Naive B cell (primary cell): ENCODE results near the gene PSRC1. TPM values are rescaled to one million over a fixed set of nuclear protein-coding genes. Genes with fewer than 3 reads are reported as not detected.
A peak's percentile ranks its signal among the peaks of the same experiment; 100 is the strongest.

ENCODE experiments used
- ATAC-seq, 2 donors: fragments of 150-1000 bp; cut with Tn5 transposase; 2 replicates each; pipeline ENCODE4 v1.10.0; 2021; ENCODE audit warnings: low read depth in 2 of 2, mild to moderate bottlenecking in 2 of 2, moderate library complexity in 2 of 2
- DNase-seq: peaks from one replicate; pipeline ENCODE4 v3.0.0; 2022
- H3K27ac Mint-ChIP-seq, 6 donors: one replicate each; pipeline ENCODE4 v1.8.0; 2020 to 2022; ENCODE audit warnings: mild to moderate bottlenecking in 6 of 6, mixed read lengths in 6 of 6, moderate library complexity in 5 of 6, inconsistent platforms in 2 of 6
- H3K27me3 Mint-ChIP-seq, 3 donors: one replicate each; pipeline ENCODE4 v1.8.0; 2021 to 2022; ENCODE audit warnings: mixed read lengths in 3 of 3, mild to moderate bottlenecking in 1 of 3
- H3K36me3 Mint-ChIP-seq, 2 donors: one replicate each; pipeline ENCODE4 v1.8.0; 2020 to 2022; ENCODE audit warnings: mixed read lengths in 2 of 2, inconsistent platforms in 1 of 2, mild to moderate bottlenecking in 1 of 2
- H3K4me1 Mint-ChIP-seq, 3 donors: one replicate each; pipeline ENCODE4 v1.8.0; 2020 to 2022; ENCODE audit warnings: mixed read lengths in 3 of 3, inconsistent platforms in 1 of 3, mild to moderate bottlenecking in 1 of 3, moderate library complexity in 1 of 3
- H3K4me3 Mint-ChIP-seq, 8 donors: one replicate each; pipeline ENCODE4 v1.8.0; 2020 to 2022; ENCODE audit warnings: mild to moderate bottlenecking in 8 of 8, mixed read lengths in 8 of 8, moderate library complexity in 8 of 8, inconsistent platforms in 2 of 8
- H3K9me3 Mint-ChIP-seq, 7 donors: one replicate each; pipeline ENCODE4 v1.8.0; 2020 to 2022; ENCODE audit warnings: mixed read lengths in 7 of 7, mild to moderate bottlenecking in 5 of 7, inconsistent platforms in 2 of 7, moderate library complexity in 1 of 7
- polyA plus RNA-seq, 6 donors: library from polyadenylated mRNA; unstranded; fragments of 300-500 nt; fragmentation: Illumina TruSeq; gene quantifications; one replicate each; pipeline ENCODE4 v1.2.3, GENCODE V29; 2021; ENCODE audit warnings: low read depth in 6 of 6

The PSRC1 gene
- polyA plus RNA-seq, 6 donors from 2014 or later: 0.45 TPM; not detected in 5

DNA sequence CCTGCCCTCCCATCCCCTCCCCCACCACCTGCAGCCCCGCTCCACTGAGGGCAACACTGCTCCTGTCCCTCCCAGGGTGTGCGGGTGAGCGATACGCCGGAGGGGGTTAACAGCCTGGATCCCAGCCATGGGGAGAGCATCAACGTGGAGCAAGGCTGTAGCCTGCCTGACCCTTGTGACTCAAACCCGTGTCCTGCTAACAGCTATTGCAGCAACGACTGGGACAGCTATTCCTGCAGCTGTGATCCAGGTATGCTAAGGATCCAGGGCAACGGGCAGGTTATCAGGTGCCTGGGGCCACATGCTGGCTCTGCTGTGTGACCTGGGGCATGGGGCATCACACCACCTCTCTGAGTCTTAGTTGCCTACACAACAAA is 18.6 kb downstream of the PSRC1 start:
- no peak for DNase-seq
- H3K4me3 Mint-ChIP-seq: no peak overlapping the region
- no peaks in the 10 kb centered on the region for H3K36me3 Mint-ChIP-seq
- no peak for ATAC-seq
- H3K4me1 Mint-ChIP-seq: peaks cover 3 to 10% (median 4%) of the 10 kb centered on the region in 3 donors
- peak overlapping the region in 1 of 6 donors; percentile 69 for H3K27ac Mint-ChIP-seq
- H3K27me3 Mint-ChIP-seq: peaks cover 0 to 10% (median 8%) of the 10 kb centered on the region in 3 donors
- H3K9me3 Mint-ChIP-seq: no peaks in the 10 kb centered on the region

GRCh38 chr1:109263597-109264378 is 19.2 kb downstream of the PSRC1 start:
- H3K36me3 Mint-ChIP-seq: no peaks in the 10 kb centered on the region
- ATAC-seq: peak; percentile 89 to 94
- H3K27me3 Mint-ChIP-seq: peaks cover 0 to 10% (median 8%) of the 10 kb centered on the region in 3 donors
- peaks cover 3 to 10% (median 4%) of the 10 kb centered on the region in 3 donors for H3K4me1 Mint-ChIP-seq
- H3K27ac Mint-ChIP-seq: no peak overlapping the region
- H3K4me3 Mint-ChIP-seq: peak overlapping the region in 2 of 8 donors; percentile 39 to 41
- no peaks in the 10 kb centered on the region for H3K9me3 Mint-ChIP-seq
- peak; percentile 64 for DNase-seq

DNA sequence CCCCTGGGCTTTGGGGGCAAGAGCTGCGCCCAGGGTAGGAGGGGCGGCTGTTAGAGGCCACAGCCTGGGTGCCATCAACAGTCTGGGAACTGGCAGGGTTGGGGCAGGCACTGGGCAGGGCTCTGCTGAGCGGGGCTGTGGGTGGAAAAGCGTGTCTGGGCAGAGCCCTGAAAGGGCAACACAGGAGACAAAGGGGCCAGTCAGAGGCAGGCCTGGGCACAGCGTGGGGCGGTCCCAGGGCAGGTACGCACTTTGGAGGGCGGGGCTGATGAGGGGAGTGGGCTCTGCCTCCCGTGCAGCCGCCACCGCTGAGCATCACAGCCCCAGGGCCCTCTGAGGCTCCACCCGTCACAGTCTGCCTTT is 19.7 kb downstream of the PSRC1 start:
- DNase-seq (no peak), ATAC-seq (peak; percentile 24 to 29)
- peak overlapping the region in 1 of 6 donors; percentile 88 for H3K27ac Mint-ChIP-seq
- H3K4me1 Mint-ChIP-seq: peaks cover 3 to 10% (median 4%) of the 10 kb centered on the region in 3 donors
- no peaks in the 10 kb centered on the region for H3K9me3 Mint-ChIP-seq
- peak overlapping the region in 1 of 8 donors; percentile 39 for H3K4me3 Mint-ChIP-seq
- H3K27me3 Mint-ChIP-seq: peaks cover 0 to 10% (median 8%) of the 10 kb centered on the region in 3 donors
- no peaks in the 10 kb centered on the region for H3K36me3 Mint-ChIP-seq

DNA sequence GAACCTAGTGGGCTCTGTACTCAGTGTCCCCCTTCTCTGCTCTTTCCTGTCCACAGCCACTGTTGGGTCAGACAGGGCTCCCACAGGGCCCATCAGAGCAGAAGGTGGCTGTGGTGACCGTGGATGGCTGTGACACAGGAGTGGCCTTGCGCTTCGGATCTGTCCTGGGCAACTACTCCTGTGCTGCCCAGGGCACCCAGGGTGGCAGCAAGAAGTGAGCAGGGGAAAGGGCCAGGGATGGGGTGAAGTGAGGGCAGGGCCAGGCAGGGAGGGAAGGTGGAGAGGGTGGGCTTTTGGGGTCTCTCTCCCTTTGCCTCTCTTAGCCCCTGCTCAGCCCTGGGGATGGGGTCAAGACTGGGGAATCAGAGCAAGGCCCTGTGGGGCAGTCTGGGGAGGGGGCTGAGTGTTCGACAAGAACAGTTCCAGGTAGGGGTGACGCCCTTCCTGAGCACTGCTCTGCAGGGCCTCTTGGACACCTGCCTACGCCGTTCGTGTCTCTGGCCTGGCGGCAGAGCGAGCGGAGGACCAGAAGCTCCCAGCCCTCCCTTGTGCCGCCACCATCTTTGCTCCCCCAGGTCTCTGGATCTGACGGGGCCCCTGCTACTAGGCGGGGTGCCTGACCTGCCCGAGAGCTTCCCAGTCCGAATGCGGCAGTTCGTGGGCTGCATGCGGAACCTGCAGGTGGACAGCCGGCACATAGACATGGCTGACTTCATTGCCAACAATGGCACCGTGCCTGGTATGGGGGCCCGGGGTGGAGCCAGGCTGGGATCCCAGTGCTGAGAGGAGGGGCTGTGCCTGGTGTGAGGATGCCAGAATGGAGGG is 20.5 kb downstream of the PSRC1 start:
- Mint-ChIP-seq H3K4me1 (peaks cover 3 to 10% (median 4%) of the 10 kb centered on the region in 3 donors), H3K9me3 (no peaks in the 10 kb centered on the region), H3K36me3 (no peaks in the 10 kb centered on the region), H3K4me3 (no peak overlapping the region), H3K27ac (no peak overlapping the region), H3K27me3 (peaks cover 0 to 10% (median 8%) of the 10 kb centered on the region in 3 donors)
- ATAC-seq (no peak), DNase-seq (no peak)

GRCh38 chr1:109261578-109261977 is 21.4 kb downstream of the PSRC1 start:
- ATAC-seq (no peak), DNase-seq (no peak)
- H3K4me1 Mint-ChIP-seq: peaks cover 3 to 10% (median 4%) of the 10 kb centered on the region in 3 donors
- no peak overlapping the region for H3K4me3 Mint-ChIP-seq
- H3K36me3 Mint-ChIP-seq: no peaks in the 10 kb centered on the region
- H3K27me3 Mint-ChIP-seq: peaks cover 0 to 10% (median 8%) of the 10 kb centered on the region in 3 donors
- no peaks in the 10 kb centered on the region for H3K9me3 Mint-ChIP-seq
- H3K27ac Mint-ChIP-seq: no peak overlapping the region

DNA sequence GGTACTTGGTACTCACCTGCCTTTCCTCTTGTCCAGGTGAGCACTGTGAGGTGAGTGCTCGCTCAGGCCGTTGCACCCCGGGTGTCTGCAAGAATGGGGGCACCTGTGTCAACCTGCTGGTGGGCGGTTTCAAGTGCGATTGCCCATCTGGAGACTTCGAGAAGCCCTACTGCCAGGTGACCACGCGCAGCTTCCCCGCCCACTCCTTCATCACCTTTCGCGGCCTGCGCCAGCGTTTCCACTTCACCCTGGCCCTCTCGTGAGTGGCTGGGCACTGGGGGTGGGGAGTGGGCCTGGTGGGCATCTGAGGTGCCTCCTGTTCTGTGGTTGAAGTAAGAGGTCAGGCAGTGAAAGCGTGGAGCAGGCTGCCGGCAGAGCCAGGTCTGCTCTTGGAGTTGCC is 21.9 kb downstream of the PSRC1 start:
- H3K27ac Mint-ChIP-seq: peak overlapping the region in 1 of 6 donors; percentile 11
- H3K36me3 Mint-ChIP-seq: no peaks in the 10 kb centered on the region
- peaks cover 3 to 10% (median 4%) of the 10 kb centered on the region in 3 donors for H3K4me1 Mint-ChIP-seq
- no peaks in the 10 kb centered on the region for H3K9me3 Mint-ChIP-seq
- ATAC-seq (no peak), DNase-seq (no peak)
- H3K27me3 Mint-ChIP-seq: peaks cover 0 to 11% (median 10%) of the 10 kb centered on the region in 3 donors
- H3K4me3 Mint-ChIP-seq: no peak overlapping the region

- H3K27ac Mint-ChIP-seq: peak overlapping the region in 2 of 6 donors; percentile 9 to 15
- peaks cover 0 to 22% (median 14%) of the 10 kb centered on the region in 3 donors for H3K27me3 Mint-ChIP-seq
- no peaks in the 10 kb centered on the region for H3K9me3 Mint-ChIP-seq
These were observed 23.0 kb downstream of the PSRC1 start for GRCh38 chr1:109259674-109260557.

GRCh38 chr1:109258481-109259466 is 24.2 kb downstream of the PSRC1 start:
- DNase-seq (no peak), ATAC-seq (no peak)
- Mint-ChIP-seq H3K36me3 (no peaks in the 10 kb centered on the region), H3K4me3 (no peak overlapping the region), H3K4me1 (peaks cover 5 to 9% (median 8%) of the 10 kb centered on the region in 3 donors), H3K27me3 (peaks cover 0 to 21% (median 13%) of the 10 kb centered on the region in 3 donors), H3K27ac (no peak overlapping the region), H3K9me3 (no peaks in the 10 kb centered on the region)

More at GRCh38 chr1:109259674-109260557, 23.0 kb downstream of the PSRC1 start:
- DNase-seq (no peak), ATAC-seq (no peak)
- no peak overlapping the region for H3K4me3 Mint-ChIP-seq
- H3K36me3 Mint-ChIP-seq: no peaks in the 10 kb centered on the region
- H3K4me1 Mint-ChIP-seq: peaks cover 5 to 10% (median 9%) of the 10 kb centered on the region in 3 donors

DNA sequence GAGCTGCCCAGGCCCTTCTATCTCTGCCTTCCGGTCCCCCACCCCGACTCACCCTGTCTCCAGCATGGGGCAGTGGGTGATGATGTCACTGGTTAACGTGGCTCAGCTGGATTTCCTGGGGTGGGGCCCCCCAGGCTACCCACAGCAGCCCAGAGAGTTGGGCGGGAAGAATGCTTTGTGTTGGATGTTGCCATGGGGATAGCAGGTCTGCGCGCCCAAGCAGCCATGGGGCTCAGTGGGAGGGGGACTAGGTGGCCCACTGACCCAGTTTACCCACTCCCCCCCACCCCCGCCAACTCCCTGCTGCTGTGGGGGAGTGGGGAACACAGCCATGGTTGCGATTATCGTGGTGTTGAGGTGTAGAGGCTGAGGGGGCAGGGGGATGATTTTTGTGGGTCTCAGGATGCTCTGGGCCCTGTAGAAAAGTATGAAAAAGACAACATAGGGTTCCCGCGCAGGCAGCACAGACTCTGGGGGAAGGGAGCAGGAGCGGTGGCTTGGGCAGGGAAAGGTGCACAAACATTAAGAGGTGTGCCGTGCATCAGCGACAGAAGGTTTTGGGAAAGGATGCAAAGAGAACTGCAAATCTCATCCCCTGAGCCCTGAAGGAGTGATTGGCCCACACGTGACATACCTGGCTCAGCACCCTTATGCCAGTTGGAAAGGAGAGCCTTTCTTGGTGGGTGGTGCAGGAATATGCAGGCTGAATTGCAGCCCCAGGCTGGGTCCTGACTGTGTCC is 25.1 kb downstream of the PSRC1 start:
- no peak overlapping the region for H3K27ac Mint-ChIP-seq

GRCh38 chr1:109256971-109257681 is 25.8 kb downstream of the PSRC1 start:
- H3K4me1 Mint-ChIP-seq: peaks cover 7 to 12% (median 9%) of the 10 kb centered on the region in 3 donors

More for the DNA sequence above, 25.1 kb downstream of the PSRC1 start:
- DNase-seq (no peak), ATAC-seq (no peak)
- H3K4me3 Mint-ChIP-seq: no peak overlapping the region
- peaks cover 7 to 12% (median 9%) of the 10 kb centered on the region in 3 donors for H3K4me1 Mint-ChIP-seq
- H3K36me3 Mint-ChIP-seq: no peaks in the 10 kb centered on the region
- no peaks in the 10 kb centered on the region for H3K9me3 Mint-ChIP-seq
- peaks cover 0 to 22% (median 4%) of the 10 kb centered on the region in 3 donors for H3K27me3 Mint-ChIP-seq

DNA sequence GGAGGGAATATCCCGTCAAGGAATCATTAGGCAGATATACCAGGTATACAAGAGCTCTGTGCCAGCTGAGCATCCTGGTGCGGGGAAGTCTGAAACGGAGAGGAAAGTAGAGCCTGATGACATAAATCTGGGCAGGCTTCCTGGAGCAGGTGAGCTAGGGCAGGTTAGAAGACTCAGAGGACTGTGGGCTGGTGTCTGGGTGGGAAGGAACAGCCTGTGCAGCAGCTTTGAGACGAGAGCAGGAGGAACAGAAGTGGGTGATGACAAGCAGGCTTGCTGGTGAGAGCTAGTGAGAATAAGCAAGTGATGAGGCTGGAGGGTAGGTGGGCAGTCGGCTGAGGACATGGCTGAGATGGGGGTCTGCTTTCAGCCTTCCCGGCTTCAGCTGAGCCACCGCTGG is 26.9 kb downstream of the PSRC1 start:
- DNase-seq: no peak
- peak overlapping the region in 1 of 6 donors; percentile 21 for H3K27ac Mint-ChIP-seq

More at GRCh38 chr1:109256971-109257681, 25.8 kb downstream of the PSRC1 start:
- Mint-ChIP-seq H3K27ac (peak overlapping the region in 1 of 6 donors; percentile 91), H3K4me3 (no peak overlapping the region), H3K36me3 (no peaks in the 10 kb centered on the region), H3K27me3 (peaks cover 0 to 22% (median 7%) of the 10 kb centered on the region in 3 donors), H3K9me3 (no peaks in the 10 kb centered on the region)
- DNase-seq (no peak), ATAC-seq (no peak)

More for the DNA sequence above, 26.9 kb downstream of the PSRC1 start:
- H3K36me3 Mint-ChIP-seq: no peaks in the 10 kb centered on the region
- peaks cover 7 to 12% (median 10%) of the 10 kb centered on the region in 3 donors for H3K4me1 Mint-ChIP-seq
- no peak for ATAC-seq
- H3K9me3 Mint-ChIP-seq: no peaks in the 10 kb centered on the region
- no peak overlapping the region for H3K4me3 Mint-ChIP-seq
- H3K27me3 Mint-ChIP-seq: peaks cover 4 to 29% (median 17%) of the 10 kb centered on the region in 3 donors
